ENCODE measurements around the gene GALNT13. TPM values are rescaled to one million over a fixed set of nuclear protein-coding genes. Genes with fewer than 3 reads are reported as not detected.

GALNT13 gene
- polyA plus RNA-seq, 3 donors = 2.1 to 3.0 (median 2.1) TPM

DNA sequence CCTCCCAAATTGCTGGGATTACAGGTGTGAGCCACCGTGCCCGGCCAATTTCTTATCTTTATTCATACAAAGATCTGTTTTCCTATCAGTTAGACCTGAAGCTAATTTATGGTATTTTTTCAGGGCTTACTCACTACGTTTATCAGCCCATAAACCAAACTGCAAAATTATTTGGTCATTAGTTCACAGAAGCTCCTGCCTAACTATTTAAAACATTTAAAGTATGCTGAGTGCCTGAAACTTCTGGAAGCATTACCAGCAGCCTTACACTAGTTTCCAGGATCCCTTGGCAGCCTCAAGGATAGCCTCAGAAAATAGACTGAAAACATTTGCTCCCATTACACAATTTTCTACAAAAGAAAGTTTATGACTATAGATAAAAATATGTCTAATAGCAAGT, 68.8 kb downstream of the GALNT13 start:
- no peak for DNase-seq (ENCODE audit: low read depth in 3 of 3, low spot score in 2 of 3)

DNA sequence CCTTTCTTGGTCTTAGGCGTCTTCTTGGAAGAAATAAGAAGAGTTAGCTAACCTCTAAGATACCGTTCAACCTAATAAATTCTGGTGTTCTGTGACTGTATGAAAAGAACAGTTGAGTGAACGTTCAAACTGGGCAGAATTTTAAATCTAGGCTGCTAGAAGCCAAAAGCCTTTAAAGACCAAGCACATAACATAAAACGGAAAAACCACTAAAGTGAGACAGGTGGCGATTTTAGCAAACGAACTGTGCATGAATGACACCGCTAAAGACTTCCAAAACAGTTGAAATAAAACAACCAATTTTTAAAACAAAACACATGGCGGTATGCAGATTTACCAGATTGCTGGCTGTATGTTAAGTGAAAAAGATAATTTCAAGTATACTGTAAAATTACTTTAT, 73.1 kb downstream of the GALNT13 start:
- no peak for DNase-seq (ENCODE audit: low read depth in 3 of 3, low spot score in 2 of 3)

GRCh38 chr2:153946036-153946435, 74.3 kb downstream of the GALNT13 start:
- DNase-seq (ENCODE audit: low read depth in 3 of 3, low spot score in 2 of 3) = no peak

DNA sequence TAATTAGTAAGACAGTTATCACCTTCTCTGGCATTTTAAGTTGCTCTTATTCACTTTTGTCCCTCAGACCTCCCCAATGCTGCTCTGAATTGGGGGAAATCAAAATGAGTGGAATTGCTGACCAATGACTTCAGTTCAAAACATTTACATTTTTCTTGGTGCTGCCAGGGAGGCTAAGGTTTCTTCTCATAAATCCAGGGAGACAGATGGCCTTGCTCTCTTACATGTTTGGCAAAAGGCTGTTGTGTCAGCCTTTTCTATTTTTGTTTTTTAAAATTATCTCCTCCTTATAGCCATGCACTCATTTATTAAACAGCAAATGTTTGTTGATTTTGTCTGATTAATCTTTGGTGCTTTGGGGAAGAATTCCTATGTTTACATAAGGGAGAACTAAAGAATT, 82.0 kb downstream of the GALNT13 start:
- DNase-seq (ENCODE audit: low read depth in 3 of 3, low spot score in 2 of 3) = no peak

DNA sequence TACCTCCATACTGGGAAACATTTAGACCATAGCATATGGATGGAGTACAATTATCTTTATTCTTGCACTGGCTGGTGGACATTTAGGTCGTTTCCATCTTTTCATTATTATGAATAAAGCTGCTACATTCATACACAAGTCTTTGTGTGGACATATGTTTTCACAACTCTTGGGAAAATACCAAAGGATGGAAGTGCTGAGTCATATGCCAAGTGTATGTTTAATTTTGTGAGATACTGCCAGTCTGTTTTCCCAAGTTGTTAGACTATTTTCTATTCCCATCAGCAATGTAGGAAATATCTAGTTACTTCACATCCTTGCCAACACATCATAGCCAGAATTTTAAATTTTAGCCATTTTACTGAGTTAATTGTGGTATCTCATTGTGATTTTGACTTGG, 91.5 kb downstream of the GALNT13 start:
- no peak for DNase-seq (ENCODE audit: low read depth in 3 of 3, low spot score in 2 of 3)

DNA sequence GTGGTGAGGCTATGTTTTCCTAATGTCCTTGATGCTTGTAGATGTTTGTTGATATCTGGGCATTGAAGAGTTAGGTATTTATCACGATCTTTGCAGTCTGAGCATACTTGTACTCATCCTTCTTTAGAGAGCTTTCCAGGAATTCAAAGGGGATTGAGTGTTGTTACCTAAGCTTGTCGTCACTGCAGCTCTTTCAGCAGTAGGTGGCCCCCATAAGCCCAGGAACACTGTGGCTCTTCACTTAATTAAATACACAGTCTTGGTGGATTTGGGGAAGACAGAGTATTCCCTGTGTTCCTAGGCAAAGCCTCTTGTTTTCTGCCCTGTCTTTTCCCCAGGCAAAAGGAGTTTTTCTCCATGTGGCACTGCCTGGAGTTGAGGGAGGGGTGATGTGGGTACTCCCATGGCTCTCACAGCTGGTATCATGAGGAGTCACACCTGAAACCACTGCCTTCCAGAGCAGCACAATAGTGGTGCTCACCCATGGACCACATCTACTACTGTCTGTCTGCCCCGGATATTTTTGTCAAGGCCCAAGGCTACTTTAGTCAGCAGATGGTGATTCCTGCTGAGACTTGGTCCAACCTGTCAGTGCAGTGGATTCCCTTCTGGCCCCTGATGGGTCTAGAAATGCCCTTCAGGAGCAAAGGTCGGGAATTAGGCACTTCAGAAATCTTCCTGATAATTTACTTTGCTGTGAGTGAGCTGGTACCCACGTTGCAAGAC, 95.7 kb downstream of the GALNT13 start:
- no peak for DNase-seq (ENCODE audit: low read depth in 3 of 3, low spot score in 2 of 3)

DNA sequence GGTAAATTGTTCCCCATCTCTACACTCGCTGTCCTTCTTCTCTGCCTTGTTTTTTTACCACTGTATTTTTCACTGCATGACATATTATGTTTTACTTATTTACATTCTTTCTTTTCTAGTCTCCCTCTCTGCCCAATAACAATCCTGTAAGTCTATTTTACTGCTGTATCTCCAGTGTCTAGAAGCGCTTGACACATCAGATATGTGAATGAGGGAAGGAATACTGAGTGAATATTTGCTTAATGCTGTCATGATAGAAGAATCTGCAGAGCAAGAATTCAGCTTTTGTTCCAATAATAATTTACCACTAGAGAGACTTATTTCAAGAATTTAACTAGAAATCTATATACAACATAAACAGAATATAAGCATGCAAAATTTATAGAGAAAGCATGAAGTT, 99.5 kb downstream of the GALNT13 start:
- DNase-seq (ENCODE audit: low read depth in 3 of 3, low spot score in 2 of 3) = no peak

- DNase-seq (ENCODE audit: low read depth in 3 of 3, low spot score in 2 of 3) = no peak
These were observed 100.1 kb downstream of the GALNT13 start for GRCh38 chr2:153971855-153972254.

DNA sequence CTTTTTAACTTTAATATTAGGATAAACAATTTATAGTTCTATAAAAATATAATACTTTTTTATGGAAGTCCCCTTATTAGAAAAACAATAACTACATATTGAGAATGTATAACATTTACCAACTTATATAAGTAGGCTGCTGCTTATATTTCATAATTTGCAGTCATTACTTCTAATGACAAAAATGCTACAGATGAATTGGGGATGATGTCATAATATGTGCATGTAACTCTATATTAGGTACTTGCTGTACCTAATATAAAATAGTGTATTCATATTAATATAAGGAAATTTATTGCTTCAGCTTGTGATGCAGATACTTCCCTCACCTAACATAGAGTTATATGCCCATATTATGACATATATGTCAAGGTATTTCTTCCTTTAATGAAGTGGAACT, 100.7 kb downstream of the GALNT13 start:
- DNase-seq (ENCODE audit: low read depth in 3 of 3, low spot score in 2 of 3) = no peak

DNA sequence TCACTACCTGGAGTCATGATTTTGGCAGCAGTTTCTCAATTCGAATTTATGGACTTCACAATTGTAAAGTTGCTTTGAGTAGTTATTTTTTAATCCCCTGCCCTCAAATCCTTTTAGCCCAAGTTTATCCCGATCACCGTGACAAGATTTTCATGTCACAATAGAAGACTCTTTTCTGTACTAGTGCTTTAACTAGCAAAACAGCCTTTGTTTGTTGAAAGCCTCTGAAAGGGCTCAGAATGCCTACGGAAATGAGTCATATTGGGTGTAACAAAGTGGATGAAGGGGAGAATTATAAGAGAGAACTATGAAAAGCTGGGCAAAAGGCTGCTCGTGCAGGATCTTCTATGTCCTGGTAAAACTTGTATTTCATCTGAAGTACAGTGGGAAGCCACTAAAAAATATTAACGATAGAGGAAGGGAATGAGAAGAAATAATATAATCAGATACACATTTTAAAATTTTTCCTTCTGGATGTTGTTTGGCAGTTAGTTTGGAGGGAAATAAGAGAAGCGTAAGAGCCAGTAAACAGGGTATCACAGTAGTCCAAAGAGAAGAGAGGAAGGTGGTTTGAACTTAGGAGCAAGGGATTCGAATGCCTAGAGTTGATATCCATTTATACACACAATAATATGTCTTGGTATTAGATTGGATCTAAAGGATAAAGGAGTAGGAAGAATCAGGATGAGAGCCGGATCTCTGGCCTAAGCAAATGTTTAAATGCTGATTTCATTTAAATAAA, 114.9 kb downstream of the GALNT13 start:
- DNase-seq (ENCODE audit: low read depth in 3 of 3, low spot score in 2 of 3) = no peak

DNA sequence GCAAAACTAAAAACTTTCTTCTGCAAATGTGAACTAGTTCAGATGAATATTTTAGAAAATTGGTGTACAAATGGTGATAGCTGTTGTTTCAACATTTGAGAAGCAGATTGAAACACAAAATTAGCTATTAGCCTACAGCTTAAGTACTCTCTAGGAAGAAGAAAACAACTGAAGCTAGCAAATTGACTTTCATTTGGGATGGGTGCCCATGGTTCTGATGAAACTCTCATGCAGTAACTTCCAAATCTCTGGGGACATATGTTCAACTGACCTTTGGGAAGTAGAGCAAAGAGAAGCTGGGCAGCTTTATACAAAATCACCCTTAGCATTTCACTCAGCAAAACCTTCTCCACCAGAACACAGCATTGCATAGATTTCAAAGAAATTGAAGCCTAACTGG, 119.0 kb downstream of the GALNT13 start:
- no peak for DNase-seq (ENCODE audit: low read depth in 3 of 3, low spot score in 2 of 3)

DNA sequence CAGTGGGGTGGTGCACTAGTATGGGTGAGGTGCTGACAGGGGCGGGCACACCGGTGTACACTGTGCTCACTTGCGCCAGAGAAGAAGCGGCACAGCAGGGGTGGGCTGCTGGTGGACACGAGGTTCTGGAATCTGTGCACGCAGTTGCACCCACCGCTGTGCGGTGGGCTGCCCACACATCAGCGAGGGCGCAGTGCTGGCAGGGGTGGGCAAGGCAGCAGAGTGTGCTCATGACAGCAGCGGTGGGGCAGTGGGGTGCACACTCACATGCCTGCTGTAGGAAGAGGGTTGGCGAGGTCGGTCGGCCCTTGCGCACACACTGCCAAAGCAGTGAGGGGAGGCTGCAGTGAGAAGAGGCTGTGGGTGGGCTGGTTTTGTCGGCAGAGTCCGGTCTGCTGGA, 141.8 kb downstream of the GALNT13 start:
- no peak for DNase-seq (ENCODE audit: low read depth in 3 of 3, low spot score in 2 of 3)

DNA sequence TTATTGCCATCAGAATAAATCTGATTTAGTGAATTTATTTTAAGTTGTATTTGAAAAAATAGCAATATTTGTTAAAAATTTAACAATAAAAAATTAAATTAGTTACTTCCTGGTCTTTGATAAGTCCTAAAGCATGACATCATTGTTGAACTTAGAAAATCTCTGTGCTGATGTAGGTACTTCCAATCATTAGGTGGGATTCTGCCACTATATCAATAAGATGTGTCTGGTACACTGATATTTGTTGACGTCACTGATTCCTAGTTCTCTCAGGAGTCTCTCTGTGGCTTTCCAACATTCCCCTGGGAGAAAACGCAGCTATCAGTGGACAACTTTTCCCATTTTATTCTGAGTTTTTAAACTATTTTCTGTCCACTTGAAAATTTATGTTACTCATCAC, 143.5 kb downstream of the GALNT13 start:
- DNase-seq (ENCODE audit: low read depth in 3 of 3, low spot score in 2 of 3) = no peak

GRCh38 chr2:154029504-154029903, 157.8 kb downstream of the GALNT13 start:
- DNase-seq (ENCODE audit: low read depth in 3 of 3, low spot score in 2 of 3) = no peak

DNA sequence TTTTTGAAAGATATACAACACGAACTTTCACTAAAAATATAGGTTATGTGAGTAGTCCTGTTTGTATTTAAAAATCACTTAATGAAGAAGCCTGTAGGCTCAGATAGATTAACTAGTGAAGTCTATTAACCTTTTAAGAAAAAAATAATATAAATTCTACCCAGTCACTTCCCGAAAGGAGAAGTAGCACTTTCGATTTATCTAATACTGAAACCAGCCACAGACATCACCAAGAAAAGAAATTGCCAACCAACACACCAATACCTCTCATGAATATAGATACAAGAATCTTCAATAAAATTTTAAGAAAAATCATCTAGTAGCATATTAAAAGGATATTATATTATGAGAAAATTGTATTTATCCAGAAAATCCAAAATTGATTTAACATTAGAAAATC, 160.5 kb downstream of the GALNT13 start:
- no peak for DNase-seq (ENCODE audit: low read depth in 3 of 3, low spot score in 2 of 3)

GRCh38 chr2:154046493-154046892, 174.8 kb downstream of the GALNT13 start:
- no peak for DNase-seq (ENCODE audit: low read depth in 3 of 3, low spot score in 2 of 3)

GRCh38 chr2:154048905-154049304, 177.2 kb downstream of the GALNT13 start:
- no peak for DNase-seq (ENCODE audit: low read depth in 3 of 3, low spot score in 2 of 3)

GRCh38 chr2:154049561-154049960, 177.8 kb downstream of the GALNT13 start:
- no peak for DNase-seq (ENCODE audit: low read depth in 3 of 3, low spot score in 2 of 3)

GRCh38 chr2:154067124-154067523, 195.4 kb downstream of the GALNT13 start:
- no peak for DNase-seq (ENCODE audit: low read depth in 3 of 3, low spot score in 2 of 3)

GRCh38 chr2:154078926-154079325, 207.2 kb downstream of the GALNT13 start:
- DNase-seq (ENCODE audit: low read depth in 3 of 3, low spot score in 2 of 3) = no peak

GRCh38 chr2:154092571-154092970, 220.8 kb downstream of the GALNT13 start:
- DNase-seq (ENCODE audit: low read depth in 3 of 3, low spot score in 2 of 3) = no peak

- DNase-seq (ENCODE audit: low read depth in 3 of 3, low spot score in 2 of 3) = no peak
These were observed 222.1 kb downstream of the GALNT13 start for GRCh38 chr2:154093856-154094255.

Data from right renal cortex interstitium (tissue), 3 donors.